Vagina (tissue), 2 donors: ENCODE data around the gene TBL1XR1. TPM values are rescaled to one million over a fixed set of nuclear protein-coding genes. Genes with fewer than 3 reads are reported as not detected.

Experiments
- DNase-seq, 2 donors: peaks; one replicate each; pipeline ENCODE4 v3.0.0-alpha.2; 2017; ENCODE audit errors: extremely low spot score in 2 of 2
- H3K27ac ChIP-seq: fragments of 200-600 bp; sonication (generic); one replicate; pipeline ENCODE4 v1.5.1; 2019
- H3K27me3 ChIP-seq: fragments of 200-600 bp; sonication (generic); one replicate; pipeline ENCODE4 v1.5.1; 2019
- H3K36me3 ChIP-seq, 2 donors: fragments of 200-600 bp; sonication (generic); one replicate each; pipeline ENCODE4 v1.5.1; 2017 to 2019
- H3K4me1 ChIP-seq: fragments of 200-600 bp; sonication (generic); one replicate; pipeline ENCODE4 v1.5.1; 2019
- H3K4me3 ChIP-seq, 2 donors: fragments of 200-600 bp; sonication (generic); 1 replicate in 1 of 2; 2 replicates in 1 of 2; pipeline ENCODE4 v1.5.1; 2016 to 2019
- H3K9me3 ChIP-seq: fragments of 200-600 bp; sonication (generic); one replicate; pipeline ENCODE4 v1.5.1; 2019
- CTCF ChIP-seq, 3 experiments: fragments of 450-650 bp in 2 of 3; fragments of 200-600 bp in 1 of 3; sonication (generic) in 1 of 3; IDR thresholded peaks; one replicate each; pipeline ENCODE4 v1.5.1; 2017 to 2019; ENCODE audit warnings: antibody characterized with exemption in 3 of 3, mild to moderate bottlenecking in 2 of 3, moderate library complexity in 2 of 3
- POLR2A ChIP-seq, 2 donors: fragments of 450-650 bp; IDR thresholded peaks; one replicate each; pipeline ENCODE4 v1.6.1; 2017; ENCODE audit warnings: antibody characterized with exemption in 2 of 2, mild to moderate bottlenecking in 2 of 2, moderate library complexity in 2 of 2
- POLR2AphosphoS5 ChIP-seq, 2 donors: sonication (generic); formaldehyde crosslinking; IDR thresholded peaks; one replicate each; pipeline ENCODE4 v1.9.0; 2017; ENCODE audit warnings: antibody characterized with exemption in 2 of 2, mild to moderate bottlenecking in 2 of 2, low read depth in 1 of 2; ENCODE audit not compliant: insufficient read depth in 1 of 2
- intact Hi-C: fragments of 100-400 bp; cut with DNase I; formaldehyde crosslinking; loops from one replicate; pipeline ENCODE4 v1.15.1; 2023
- total RNA-seq: library from RNA; depleted of rRNA; stranded (reverse); fragments of >200 nt; gene quantifications from one replicate; pipeline ENCODE4 v1.2.3, GENCODE V29; 2016

Gene TBL1XR1
- total RNA-seq, 1 donor from 2014 or later: 80.5 TPM

- H3K4me1 ChIP-seq: peaks cover 11% of the 10 kb centered on the region
- H3K27me3 ChIP-seq: no peaks in the 10 kb centered on the region
- no peak overlapping the region for H3K27ac ChIP-seq
- TF ChIP-seq CTCF (IDR thresholded peaks at IDR 0.05): no peak
- no peak for TF ChIP-seq POLR2AphosphoS5 (IDR thresholded peaks at IDR 0.05; ENCODE audit: insufficient read depth in 1 of 2, low read depth in 1 of 2)
- TF ChIP-seq POLR2A (IDR thresholded peaks at IDR 0.05): no peak
- DNase-seq: no peak
- H3K9me3 ChIP-seq: no peaks in the 10 kb centered on the region
- intact Hi-C loops: no loop called here
- no peaks in the 10 kb centered on the region for H3K36me3 ChIP-seq
- no peak overlapping the region for H3K4me3 ChIP-seq
These were observed 38.8 kb downstream of the TBL1XR1 start for GRCh38 chr3:177158461-177158860.

GRCh38 chr3:177157492-177157891 lies 39.8 kb downstream of the TBL1XR1 start:
- H3K36me3 ChIP-seq: no peaks in the 10 kb centered on the region
- no peaks in the 10 kb centered on the region for H3K27me3 ChIP-seq
- H3K4me1 ChIP-seq: peaks cover 11% of the 10 kb centered on the region
- no peak for TF ChIP-seq POLR2AphosphoS5 (IDR thresholded peaks at IDR 0.05; ENCODE audit: insufficient read depth in 1 of 2, low read depth in 1 of 2)
- TF ChIP-seq CTCF (IDR thresholded peaks at IDR 0.05): no peak
- TF ChIP-seq POLR2A (IDR thresholded peaks at IDR 0.05): no peak
- intact Hi-C loops: no loop called here
- H3K27ac ChIP-seq: no peak overlapping the region
- DNase-seq: no peak
- H3K9me3 ChIP-seq: no peaks in the 10 kb centered on the region
- H3K4me3 ChIP-seq: no peak overlapping the region

GRCh38 chr3:177154733-177155132 lies 42.5 kb downstream of the TBL1XR1 start:
- no peaks in the 10 kb centered on the region for H3K36me3 ChIP-seq
- no peak overlapping the region for H3K4me3 ChIP-seq
- H3K4me1 ChIP-seq: peaks cover 38% of the 10 kb centered on the region
- no peak for DNase-seq
- no peak for TF ChIP-seq CTCF (IDR thresholded peaks at IDR 0.05)
- TF ChIP-seq POLR2AphosphoS5 (IDR thresholded peaks at IDR 0.05; ENCODE audit: insufficient read depth in 1 of 2, low read depth in 1 of 2): no peak
- no peak for TF ChIP-seq POLR2A (IDR thresholded peaks at IDR 0.05)
- H3K27me3 ChIP-seq: no peaks in the 10 kb centered on the region
- H3K27ac ChIP-seq: no peak overlapping the region
- H3K9me3 ChIP-seq: no peaks in the 10 kb centered on the region
- intact Hi-C loops: no loop called here

- Histone ChIP-seq H3K36me3 (no peaks in the 10 kb centered on the region), H3K4me3 (no peak overlapping the region), H3K27me3 (no peaks in the 10 kb centered on the region), H3K27ac (no peak overlapping the region), H3K9me3 (no peaks in the 10 kb centered on the region), H3K4me1 (peaks cover 57% of the 10 kb centered on the region)
- no peak for TF ChIP-seq POLR2AphosphoS5 (IDR thresholded peaks at IDR 0.05; ENCODE audit: insufficient read depth in 1 of 2, low read depth in 1 of 2)
- no peak for TF ChIP-seq POLR2A (IDR thresholded peaks at IDR 0.05)
- no peak for TF ChIP-seq CTCF (IDR thresholded peaks at IDR 0.05)
- DNase-seq: no peak
- intact Hi-C loops: no loop called here
These were observed 46.2 kb downstream of the TBL1XR1 start for GRCh38 chr3:177150970-177151627.

GRCh38 chr3:177150218-177150916 lies 46.9 kb downstream of the TBL1XR1 start:
- DNase-seq: no peak
- TF ChIP-seq POLR2AphosphoS5 (IDR thresholded peaks at IDR 0.05; ENCODE audit: insufficient read depth in 1 of 2, low read depth in 1 of 2): no peak
- no peak for TF ChIP-seq CTCF (IDR thresholded peaks at IDR 0.05)
- no peaks in the 10 kb centered on the region for H3K36me3 ChIP-seq
- intact Hi-C loops: no loop called here
- no peak overlapping the region for H3K27ac ChIP-seq
- H3K27me3 ChIP-seq: no peaks in the 10 kb centered on the region
- no peak overlapping the region for H3K4me3 ChIP-seq
- H3K9me3 ChIP-seq: no peaks in the 10 kb centered on the region
- H3K4me1 ChIP-seq: peaks cover 59% of the 10 kb centered on the region
